Measurements from ENCODE around the gene NHERF1.

GRCh38 chr17:74731347-74731605 is 17.2 kb upstream of the NHERF1 start:
- TF ChIP-seq EP300 (IDR thresholded peaks at IDR 0.05; ENCODE audit: borderline replicate concordance in 1 of 2, low read depth in 2 of 2, low read length in 2 of 2), result no peak
- TF ChIP-seq ZNF274 (IDR thresholded peaks at IDR 0.05; ENCODE audit: borderline replicate concordance, extremely low read depth, low read length), result no peak
- no peak for TF ChIP-seq HDAC6 (IDR thresholded peaks at IDR 0.05; ENCODE audit: low read depth, low read length)
- TF ChIP-seq CTBP2 (IDR thresholded peaks at IDR 0.05; ENCODE audit: borderline replicate concordance, insufficient read depth, insufficient read length, low read length), result no peak

Data from H1 (cell line).